ENCODE data around the gene NRN1L.

NRN1L gene

DNA sequence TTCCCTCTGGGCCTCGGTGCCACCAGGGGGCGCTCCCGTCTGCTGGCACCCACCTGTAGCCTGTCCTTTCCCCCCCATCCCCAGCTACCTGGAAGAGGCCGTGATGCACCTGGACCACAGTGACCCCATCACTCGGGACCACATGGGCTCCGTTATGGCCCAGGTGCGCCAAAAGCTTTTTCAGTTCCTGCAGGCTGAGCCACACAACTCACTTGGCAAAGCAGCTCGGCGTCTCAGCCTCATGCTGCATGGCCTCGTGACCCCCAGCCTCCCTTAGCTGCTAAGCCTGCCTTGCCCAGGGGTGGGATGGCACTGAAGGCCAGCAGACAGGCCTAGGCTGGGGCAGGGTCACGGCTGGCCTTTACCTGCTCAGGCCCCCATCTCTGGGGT is 818 bp upstream of the NRN1L start:
- no peak overlapping the region for H3K4me3 ChIP-seq (ENCODE audit: low read depth, low read length)
- TF ChIP-seq, protein P1, sequence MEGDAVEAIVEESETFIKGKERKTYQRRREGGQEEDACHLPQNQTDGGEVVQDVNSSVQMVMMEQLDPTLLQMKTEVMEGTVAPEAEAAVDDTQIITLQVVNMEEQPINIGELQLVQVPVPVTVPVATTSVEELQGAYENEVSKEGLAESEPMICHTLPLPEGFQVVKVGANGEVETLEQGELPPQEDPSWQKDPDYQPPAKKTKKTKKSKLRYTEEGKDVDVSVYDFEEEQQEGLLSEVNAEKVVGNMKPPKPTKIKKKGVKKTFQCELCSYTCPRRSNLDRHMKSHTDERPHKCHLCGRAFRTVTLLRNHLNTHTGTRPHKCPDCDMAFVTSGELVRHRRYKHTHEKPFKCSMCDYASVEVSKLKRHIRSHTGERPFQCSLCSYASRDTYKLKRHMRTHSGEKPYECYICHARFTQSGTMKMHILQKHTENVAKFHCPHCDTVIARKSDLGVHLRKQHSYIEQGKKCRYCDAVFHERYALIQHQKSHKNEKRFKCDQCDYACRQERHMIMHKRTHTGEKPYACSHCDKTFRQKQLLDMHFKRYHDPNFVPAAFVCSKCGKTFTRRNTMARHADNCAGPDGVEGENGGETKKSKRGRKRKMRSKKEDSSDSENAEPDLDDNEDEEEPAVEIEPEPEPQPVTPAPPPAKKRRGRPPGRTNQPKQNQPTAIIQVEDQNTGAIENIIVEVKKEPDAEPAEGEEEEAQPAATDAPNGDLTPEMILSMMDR (IDR thresholded peaks at IDR 0.05; ENCODE audit: low read depth, low read length), result peak; percentile 85

DNA sequence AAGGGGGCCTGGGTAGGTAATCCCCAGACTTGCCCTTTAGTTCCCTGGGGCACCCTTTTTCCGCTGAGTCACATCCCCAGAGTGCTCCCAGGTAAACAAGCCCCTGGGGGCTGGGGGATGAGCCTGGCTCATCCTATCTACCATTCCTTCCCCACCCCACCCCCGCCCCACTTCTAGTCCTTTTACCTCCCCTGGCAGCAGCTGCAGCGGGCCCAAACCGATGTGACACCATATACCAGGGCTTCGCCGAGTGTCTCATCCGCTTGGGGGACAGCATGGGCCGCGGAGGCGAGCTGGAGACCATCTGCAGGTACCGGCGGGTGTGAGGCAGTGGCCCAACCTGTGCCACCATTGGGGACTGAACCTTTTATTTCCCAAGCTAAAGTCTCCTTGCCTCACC is 860 bp downstream of the NRN1L start:
- H3K4me3 ChIP-seq (ENCODE audit: low read depth, low read length), result no peak overlapping the region
- TF ChIP-seq, protein P1 (IDR thresholded peaks at IDR 0.05; ENCODE audit: low read depth, low read length), result no peak

DNA sequence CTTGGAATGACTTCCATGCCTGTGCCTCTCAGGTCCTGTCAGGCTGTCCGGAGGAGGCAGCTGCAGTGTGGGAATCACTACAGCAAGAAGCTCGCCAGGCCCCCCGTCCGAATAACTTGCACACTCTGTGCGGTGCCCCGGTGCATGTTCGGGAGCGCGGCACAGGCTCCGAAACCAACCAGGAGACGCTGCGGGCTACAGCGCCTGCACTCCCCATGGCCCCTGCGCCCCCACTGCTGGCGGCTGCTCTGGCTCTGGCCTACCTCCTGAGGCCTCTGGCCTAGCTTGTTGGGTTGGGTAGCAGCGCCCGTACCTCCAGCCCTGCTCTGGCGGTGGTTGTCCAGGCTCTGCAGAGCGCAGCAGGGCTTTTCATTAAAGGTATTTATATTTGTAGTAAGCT is 1.3 kb downstream of the NRN1L start:
- TF ChIP-seq, protein P1 (IDR thresholded peaks at IDR 0.05; ENCODE audit: low read depth, low read length), result no peak
- no peak overlapping the region for H3K4me3 ChIP-seq (ENCODE audit: low read depth, low read length)

GRCh38 chr16:67886387-67886786 is 1.7 kb downstream of the NRN1L start:
- TF ChIP-seq, protein P1 (IDR thresholded peaks at IDR 0.05; ENCODE audit: low read depth, low read length), result no peak
- no peak overlapping the region for H3K4me3 ChIP-seq (ENCODE audit: low read depth, low read length)

DNA sequence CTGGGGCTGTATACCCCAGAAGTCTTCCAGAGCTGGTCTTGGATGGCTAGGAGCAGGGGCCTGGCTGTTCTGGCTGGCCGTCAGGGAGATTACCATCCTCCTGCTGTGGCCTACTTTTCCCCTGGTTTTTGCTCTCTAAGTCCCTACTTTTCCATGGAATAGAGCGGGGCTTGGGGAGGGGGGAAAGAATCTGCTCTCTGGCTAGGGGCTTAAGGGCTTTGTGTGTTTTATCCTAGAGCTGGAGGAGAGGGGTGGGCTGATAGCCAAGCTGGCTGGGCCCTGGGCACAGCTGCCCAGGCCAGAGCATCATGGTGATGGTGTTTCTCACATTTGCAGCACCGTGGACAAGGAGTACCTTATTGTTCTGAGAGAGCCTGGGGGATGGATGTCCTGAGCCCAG is 3.6 kb downstream of the NRN1L start:
- no peak overlapping the region for H3K4me3 ChIP-seq (ENCODE audit: low read depth, low read length)
- TF ChIP-seq, protein P1 (IDR thresholded peaks at IDR 0.05; ENCODE audit: low read depth, low read length), result no peak

GRCh38 chr16:67892375-67892774 is 7.7 kb downstream of the NRN1L start:
- peak overlapping the region; percentile 94 for H3K4me3 ChIP-seq (ENCODE audit: low read depth, low read length)

GRCh38 chr16:67892899-67893742 is 8.4 kb downstream of the NRN1L start, which contains the start of gene PSKH1:
PSKH1 (plus strand) TSS chr16:67893254; CDS start chr16:67908750, 15,496 bp downstream.
- TF ChIP-seq, protein P1 (IDR thresholded peaks at IDR 0.05; ENCODE audit: low read depth, low read length), result no peak
- peak within 1 kb of the TSS; percentile 94 for H3K4me3 ChIP-seq (ENCODE audit: low read depth, low read length)

More at GRCh38 chr16:67892375-67892774, 7.7 kb downstream of the NRN1L start:
- TF ChIP-seq, protein P1 (IDR thresholded peaks at IDR 0.05; ENCODE audit: low read depth, low read length), result no peak
